ENCODE measurements around the gene WSB2.

- TF ChIP-seq CTCF (conservative IDR thresholded peaks at IDR 0.05) (no peak), EZH2 (IDR thresholded peaks at IDR 0.05; ENCODE audit: low read depth) (no peak)
Observed at GRCh38 chr12:118033323-118033722, 27.7 kb downstream of the WSB2 start.
